ENCODE results near the gene KCNQ5.

KCNQ5 gene

DNA sequence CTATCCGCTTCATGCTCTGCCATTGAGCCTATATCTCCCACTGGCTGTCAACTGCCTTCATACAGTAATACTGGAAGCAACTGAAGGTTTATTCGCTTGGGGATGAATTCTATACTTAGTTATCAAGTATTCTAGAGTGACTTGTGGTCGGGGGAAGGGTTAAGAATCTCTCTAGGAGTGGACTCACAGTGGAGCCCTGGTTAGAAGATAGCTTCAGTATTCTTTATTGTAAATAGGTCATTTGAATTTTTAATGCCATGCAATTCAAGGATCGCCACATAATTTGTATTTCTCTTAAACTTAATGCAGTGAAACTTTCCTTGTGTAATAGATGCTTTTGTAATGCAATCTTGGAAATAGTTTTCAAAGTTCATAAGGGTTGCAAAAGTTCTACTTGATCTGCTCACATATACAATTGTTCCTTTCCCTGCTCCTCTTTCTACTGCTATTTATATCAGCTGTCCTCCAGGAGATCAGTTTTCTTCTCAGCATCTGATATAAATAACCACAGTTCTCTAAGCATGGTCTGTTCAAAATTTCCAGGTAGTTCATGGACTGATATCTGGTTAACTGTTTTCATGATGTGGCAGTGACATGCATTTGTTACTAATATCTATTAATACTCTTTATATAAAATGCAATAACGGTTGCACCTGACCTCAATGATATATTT is 120.3 kb downstream of the KCNQ5 start:
- no peak for DNase-seq (ENCODE audit: low read depth)

DNA sequence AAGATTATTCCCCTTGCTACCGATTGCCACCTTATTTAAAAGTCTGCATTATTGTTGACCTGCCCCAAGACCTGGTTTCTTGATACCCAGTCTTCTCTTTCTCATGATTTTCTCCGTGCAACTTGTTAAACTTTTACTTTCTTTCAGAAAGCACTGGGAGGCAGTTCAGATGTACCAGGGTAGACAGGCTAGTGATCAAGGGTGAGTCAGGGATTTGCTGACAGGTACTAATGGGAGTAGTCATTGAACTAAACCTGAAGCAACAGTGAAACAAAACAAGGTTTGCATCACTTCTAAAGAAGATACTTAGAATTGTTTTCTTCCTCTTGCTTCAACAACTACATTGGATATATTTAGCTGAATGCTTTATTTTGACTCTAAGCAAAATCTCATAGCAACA is 124.4 kb downstream of the KCNQ5 start:
- DNase-seq (ENCODE audit: low read depth), result no peak

DNA sequence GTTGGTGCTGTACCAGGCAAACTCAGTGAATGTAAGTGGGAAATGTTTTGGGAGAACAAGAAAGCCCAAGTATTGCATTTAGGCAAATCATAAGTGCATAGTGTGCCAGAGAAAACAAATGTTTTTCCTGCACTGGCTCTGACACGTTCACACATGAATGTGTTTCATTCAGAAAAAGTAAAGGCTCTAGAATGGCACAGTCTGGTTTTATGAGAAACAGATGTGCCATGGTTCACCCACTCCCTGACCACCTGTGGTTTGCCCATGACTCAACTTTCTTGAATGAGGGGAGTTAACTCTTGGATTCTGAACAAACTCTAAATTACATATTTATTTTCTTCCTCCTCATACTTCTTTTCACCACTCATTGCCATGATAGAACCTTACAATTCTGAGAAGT is 126.9 kb downstream of the KCNQ5 start:
- no peak for DNase-seq (ENCODE audit: low read depth)

DNA sequence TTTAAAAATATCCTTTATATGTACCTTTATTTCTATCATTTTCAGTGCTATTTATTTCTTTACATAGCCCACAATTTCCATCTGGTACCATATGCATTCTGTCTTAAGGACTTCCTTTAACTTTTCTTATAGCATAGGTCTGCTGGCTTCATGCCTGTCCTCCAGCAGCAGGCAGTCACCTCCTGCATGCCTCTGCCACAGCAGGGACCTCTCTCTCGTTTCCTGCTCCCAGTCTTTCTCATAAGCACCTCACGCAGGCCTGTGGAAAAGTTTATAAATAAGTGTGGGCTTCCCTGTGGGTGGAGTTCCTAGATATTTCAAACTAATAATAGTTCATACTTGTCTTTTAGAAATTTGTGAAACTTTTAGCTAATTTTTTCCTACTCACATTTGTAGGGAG is 133.9 kb downstream of the KCNQ5 start:
- DNase-seq (ENCODE audit: low read depth), result no peak

DNA sequence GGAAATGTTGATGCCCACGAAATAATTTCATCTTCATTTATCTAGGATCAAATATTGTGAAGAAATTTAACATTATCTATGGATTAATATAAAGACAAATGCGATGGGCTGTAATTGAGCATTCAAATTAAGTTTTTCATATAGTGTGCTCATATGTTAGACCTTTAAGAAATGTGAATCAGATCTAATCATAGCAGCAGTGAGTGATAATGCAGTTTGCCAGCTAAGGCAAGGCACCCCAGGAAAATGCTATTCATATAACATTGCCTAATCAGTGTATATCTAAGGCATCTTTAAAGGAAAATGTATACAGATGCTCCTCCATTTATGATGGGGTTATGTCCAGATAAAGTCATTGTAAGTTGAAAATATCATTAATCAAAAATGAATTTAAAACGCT is 135.2 kb downstream of the KCNQ5 start:
- DNase-seq (ENCODE audit: low read depth), result no peak

DNA sequence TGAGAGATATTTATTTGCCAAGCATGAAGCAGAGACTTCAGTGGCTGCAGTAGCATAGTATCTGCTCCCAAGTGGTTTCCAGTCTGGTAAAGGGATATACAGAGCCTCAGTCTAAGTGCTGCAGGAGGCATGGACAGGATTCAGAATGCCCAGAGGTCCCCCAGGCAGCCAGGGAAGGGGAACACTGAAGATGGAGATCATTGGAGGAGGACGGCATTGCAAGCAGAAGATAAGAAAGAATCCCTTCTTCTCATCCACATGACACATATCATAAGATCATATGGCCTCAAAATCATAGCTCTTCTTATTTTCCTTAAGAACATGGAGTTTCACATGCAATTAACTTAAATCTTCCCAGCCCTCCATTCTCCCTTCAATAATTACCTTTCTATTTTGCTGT is 136.1 kb downstream of the KCNQ5 start:
- no peak for DNase-seq (ENCODE audit: low read depth)

DNA sequence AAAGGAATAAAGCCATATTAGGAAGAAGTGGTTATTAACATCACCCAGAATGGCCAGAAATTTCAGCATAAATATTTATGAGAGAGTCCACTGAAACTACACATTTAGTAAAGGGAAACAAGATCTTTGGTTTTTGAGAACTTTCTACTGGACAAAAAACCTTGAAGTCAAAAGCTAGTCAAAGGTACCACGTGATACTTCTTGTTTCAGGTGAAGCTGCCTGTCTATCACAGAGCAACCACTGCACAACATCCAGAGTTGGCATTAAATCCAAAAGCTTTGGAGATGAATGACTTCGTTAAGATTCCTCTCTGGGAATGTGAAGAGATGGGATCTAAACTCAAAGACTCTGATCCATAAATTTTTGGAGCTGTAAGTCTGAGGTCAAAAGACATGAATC is 137.0 kb downstream of the KCNQ5 start:
- DNase-seq (ENCODE audit: low read depth), result no peak

DNA sequence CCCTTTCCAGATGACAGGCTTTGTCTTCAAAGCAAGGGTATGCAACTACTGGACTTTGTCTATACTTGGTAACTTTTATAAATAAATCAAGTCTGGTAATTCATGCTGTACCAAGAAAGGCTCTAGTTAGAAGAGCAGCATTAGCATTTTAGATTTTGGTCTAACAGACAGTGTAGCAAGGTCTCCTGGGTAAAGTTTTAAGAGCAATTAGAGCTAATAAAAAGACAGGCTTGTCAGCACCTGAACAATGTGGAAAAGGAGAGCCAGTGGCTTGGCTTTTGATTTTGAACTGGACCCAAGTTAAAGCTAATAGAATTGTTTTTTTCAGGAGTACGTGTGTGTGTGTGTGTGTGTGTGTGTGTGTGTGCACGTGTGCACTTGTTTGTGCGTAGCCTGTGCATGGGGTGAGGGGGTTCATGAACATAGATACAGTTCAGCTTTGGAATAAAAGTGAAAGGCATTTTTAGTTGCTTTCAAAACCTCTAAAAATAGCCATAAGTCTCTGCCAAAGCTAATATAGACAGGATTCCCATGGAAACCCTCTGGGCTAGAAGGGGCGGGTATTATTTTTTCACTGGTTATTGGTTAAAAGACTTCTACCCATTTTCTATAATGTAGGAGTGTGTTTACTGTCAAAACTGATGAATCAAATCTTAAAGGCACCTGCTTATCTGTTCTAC is 138.4 kb downstream of the KCNQ5 start:
- DNase-seq (ENCODE audit: low read depth), result no peak

DNA sequence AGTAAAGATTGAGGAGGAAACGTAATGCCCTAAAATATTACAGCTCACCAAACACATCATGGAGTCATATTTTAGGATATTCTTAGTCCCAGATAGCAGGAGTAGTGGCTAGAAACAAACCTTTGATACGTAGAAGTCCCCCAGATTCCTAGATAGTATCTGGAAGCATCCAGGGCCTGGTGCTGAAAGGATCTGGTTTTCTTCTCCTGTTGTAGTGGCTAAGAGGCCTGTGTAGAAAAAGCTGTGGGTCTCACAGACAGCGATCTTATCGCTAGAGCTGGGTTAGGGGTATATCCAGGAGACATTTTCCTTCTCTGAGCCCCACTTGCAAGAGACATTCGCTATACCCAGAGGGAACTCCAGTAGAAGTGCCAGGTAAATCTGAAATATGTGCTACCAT is 139.9 kb downstream of the KCNQ5 start:
- DNase-seq (ENCODE audit: low read depth), result no peak

DNA sequence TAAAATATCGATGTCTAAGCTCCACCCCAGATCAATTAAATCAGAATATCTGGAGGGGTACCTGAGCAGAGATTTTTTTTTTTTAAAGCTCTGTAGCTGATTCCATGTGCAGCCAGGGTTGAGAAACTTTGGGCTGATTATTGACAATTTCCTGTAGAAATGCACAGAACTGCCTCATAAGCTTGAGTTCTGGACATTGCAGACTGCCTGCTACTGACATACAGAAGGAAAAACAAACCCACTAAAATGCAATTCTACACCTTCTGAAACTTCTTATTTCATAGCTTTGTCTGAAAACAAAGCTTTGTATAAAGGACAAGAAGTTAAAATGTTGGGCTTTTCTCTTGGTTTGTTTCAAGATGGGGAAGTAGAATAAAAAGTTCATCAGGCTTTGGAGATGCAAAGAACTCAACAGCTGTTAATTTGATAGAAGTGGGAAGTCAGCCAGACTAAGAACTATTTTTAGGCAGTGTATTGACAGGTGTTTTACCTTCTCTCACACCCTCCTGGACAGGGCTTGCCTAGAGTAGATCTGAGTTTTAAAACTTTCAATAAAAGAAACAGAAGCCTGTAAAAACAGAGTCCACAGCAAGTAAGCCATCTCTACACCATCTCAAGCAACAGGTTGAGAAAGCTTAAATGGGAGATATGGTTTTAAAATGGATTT is 147.7 kb downstream of the KCNQ5 start:
- DNase-seq (ENCODE audit: low read depth), result no peak

DNA sequence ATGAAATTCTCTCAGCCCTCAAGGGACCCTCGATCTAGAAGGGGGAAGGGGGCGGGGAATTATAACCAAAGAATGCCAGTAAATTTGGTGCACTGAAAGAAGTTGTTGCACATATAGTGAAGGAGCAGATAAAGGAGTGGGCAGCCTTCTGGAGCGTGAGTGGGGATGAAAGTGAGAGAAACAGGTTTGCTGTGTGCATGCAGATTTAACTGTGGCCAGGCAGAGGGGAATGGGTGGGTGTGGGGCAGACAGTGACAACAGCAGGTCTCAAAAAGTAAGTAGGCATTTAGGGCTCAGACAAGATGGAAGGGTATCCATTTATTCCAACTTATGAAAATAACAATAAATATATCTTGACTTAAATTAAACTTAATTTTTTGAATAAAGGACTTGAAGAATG is 149.1 kb downstream of the KCNQ5 start:
- no peak for DNase-seq (ENCODE audit: low read depth)

DNA sequence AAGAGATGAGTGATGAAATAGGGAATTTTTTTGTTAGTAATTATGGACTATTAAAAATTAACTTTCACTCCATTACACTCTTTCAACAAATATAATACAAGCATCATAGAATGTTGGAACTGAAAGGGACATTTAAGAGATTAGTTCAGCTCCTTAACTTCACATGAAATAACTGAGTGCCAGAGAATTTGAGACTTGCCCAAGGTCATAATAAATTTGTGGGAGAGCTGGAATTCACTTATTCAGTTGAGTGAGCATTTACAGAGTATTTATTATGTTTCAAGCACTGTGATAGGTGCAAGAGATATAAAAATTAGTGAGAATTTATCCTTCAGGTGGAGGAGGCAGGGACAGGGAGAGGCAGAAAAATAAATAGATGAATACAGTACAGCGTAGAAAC is 154.6 kb downstream of the KCNQ5 start:
- DNase-seq (ENCODE audit: low read depth), result no peak

DNA sequence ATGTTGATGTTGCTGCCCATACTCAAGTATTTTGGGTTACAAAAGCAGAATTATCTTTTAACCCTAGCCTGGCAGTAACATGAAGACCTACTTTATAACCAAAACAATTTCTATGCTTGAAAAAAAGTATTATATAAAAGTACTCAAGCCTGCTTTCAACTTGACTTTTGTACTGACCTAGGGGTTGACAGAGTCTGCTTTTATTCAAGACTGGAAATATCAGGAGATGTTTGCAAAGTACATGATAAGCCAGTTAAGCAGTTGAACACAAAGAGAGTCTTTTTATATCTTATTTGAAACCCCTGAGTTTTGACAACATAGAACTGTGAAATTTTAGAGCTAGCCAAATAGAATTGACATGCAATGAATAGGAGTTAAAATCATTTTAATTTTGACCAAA is 159.8 kb downstream of the KCNQ5 start:
- DNase-seq (ENCODE audit: low read depth), result no peak

DNA sequence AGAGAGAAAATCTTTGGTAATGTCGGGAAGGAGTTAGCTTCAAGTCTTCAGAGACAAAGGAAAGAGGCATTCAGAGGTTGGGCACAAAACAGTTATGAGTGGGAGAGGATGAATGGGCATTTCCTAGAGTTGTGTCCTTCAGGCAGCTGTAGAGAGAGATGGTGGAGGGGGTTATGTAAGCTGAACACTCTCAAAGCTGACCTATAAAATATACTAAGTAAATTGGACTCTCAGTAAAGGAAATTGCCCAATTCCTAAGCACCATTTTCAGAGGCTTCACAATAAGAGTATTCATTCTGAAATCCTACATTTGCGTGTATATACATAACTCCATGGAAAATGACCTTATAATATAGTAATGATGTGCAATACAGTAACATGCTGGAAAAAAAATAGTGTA is 161.2 kb downstream of the KCNQ5 start:
- no peak for DNase-seq (ENCODE audit: low read depth)

DNA sequence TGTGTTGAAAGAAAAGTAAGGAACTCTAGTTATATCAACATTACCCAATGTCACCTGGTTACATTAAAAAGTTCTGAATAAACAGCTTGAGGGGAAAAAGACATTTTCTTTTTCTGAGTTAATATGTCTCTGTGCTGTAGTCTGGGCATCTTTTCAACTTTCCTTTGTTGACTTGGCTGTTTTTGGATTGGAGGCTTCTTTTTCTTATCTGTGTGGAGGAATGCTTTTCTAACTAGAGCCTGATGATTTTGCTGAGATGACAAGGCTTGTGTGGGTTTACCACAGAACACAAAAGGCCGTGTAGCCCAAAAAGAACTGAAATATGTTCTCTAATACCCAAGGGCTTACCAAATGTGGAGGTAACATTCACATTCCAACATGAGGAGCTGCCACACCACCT is 161.8 kb downstream of the KCNQ5 start:
- DNase-seq (ENCODE audit: low read depth), result no peak

DNA sequence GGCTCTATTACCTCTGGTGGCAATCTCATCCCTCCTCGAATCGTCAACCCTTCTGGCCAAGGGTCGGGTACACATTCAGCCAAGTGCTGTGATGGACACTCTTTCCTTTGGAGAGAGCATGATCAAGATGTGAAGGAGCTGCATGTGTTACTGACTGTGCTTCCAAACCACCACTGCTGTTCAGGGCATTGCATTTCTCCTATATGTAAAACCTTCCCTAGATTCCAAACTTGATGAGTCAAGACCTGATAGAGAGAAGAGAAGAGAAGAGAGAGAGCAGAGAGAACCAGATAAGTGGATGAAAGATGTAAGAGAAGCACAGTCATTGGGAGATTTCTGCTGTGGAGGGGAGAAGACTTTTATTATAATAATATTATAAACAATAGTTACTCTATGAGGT is 162.2 kb downstream of the KCNQ5 start:
- no peak for DNase-seq (ENCODE audit: low read depth)

DNA sequence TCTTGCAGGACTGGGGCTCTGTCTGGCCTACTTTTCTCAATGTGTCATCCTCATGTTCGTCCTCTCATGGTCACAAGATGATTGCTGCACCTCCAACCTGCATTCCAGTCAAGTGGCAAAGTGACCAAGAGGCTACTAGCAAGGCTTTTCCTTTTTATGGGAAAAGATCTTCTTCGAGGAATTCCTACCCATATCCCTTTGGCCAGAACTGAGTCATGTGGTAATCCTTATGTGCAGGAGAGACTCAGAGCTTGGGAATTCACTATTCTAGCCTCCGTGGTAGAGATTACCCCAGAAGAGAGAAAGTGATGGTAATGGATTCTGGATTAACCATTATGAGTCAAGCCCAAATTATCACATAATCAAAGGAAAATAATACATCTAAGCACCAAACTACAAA is 162.7 kb downstream of the KCNQ5 start:
- DNase-seq (ENCODE audit: low read depth), result no peak

DNA sequence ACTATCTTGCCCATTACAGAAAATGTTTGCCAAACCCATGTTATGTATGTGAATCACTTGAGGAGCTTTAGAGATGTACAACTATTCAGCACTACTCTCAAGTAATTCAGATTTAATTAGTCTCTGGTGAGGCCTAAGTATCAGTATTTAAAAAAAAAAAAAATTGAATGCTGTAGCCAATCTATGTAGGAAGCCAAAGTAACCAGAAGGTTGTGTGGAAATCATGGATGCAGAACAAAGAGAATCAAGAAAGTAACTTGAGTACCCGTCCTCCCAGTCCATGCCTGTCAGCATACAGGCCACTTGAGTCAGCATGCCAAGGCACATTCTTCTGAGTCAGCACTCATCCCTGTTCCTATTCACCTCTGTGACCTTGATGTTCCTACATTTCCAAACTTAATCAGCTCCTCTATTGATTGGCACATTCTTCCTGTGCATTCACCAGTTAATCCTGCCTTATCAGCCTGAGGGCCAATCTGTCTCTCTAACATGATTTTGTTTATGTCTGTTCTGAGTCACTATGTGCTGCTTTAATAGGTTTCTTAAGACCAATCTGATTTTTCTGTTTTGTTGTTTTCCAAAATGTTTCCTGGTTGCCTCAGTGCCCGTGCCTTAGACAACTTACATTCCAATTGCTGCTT is 165.6 kb downstream of the KCNQ5 start:
- no peak for DNase-seq (ENCODE audit: low read depth)

DNA sequence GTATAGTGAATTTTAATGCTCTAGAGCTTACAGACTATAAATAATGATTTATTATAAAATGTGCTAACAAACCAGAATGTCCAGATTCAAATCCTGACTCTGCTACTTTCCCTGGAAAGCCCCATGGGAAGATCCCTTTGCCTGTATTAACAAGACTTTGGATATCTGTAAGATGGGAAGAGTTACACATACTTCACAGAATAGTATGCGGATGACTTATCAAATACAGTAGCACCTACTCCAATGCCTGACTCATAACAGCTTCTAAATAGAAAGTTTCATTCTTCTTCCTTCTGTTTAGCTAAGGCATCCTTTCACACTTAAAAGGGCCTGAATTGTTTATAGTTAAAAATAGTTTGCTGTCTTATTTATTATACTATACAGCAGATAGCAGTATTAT is 166.3 kb downstream of the KCNQ5 start:
- DNase-seq (ENCODE audit: low read depth), result no peak

DNA sequence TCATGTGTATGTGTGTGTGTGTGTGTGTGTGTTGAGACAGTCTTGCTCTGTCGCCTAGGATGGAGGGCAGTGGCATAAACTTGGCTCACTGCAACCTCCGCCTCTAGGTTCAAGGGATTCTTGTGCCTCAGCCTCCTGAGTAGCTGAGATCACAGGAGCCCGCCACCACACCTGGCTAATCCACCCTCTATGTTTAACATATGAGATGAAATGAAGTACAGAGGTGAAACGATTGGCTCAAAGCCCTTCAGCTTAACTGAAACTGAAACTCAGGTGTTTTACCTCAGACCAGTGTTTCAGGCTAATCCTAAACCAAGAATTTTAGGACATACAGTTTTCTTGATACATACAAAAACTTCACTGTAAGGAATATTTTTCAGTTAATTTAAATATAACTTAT is 167.3 kb downstream of the KCNQ5 start:
- no peak for DNase-seq (ENCODE audit: low read depth)

DNA sequence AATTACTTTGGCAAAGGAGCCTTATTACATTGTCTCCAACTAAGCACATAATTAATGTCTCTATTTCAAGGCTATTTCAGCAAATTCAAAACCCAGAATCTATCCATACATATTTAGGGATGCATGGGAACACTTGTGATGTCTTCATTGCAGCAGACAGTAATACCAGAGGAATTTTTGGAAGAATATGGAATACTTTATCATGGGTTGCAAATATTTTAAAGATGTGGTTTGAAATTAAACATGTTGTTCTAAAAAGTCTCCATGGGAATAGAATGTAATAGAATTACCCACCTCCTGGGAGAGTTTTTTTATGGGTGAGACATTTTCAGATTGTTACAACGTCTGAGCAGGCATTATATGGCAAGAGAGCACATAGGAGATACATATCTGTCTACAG is 170.8 kb downstream of the KCNQ5 start:
- no peak for DNase-seq (ENCODE audit: low read depth)

DNA sequence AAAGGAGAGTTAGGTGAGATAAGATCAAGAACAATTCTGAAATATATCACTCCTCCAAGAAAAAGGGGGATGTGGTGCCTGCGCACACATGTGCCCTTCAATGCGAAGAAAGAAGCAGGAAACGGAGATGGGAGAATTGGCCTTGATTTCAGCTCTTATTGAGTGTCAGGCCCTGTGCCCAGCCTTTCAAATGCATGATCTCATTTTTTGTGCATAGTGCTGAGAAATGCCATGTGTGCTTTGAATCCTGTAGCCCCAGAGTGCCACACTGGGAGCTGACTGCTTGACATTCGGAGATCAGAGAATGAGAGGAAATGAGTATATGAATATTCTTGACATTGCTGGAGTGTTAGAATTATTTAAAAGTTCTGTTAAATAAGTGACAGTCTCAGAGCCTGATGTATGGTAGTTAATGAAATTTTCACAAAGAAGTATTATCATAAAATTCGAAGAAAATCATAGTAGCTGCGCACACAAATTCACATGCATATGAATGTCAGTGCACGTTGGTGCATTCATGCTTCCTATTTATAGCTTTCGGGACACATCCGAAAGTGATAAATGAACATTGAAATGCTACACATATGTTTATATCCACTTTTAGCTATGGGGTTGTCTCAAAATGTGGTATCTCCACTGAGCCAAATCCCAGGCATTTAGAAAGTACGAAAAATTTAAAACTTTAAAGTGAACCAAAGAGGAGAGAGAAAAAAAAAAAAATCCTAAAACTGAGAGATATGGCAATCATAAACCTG is 172.0 kb downstream of the KCNQ5 start:
- no peak for DNase-seq (ENCODE audit: low read depth)
